Smooth muscle cell of the umbilical artery (primary cell): Measurements from ENCODE around the gene BAIAP2L2. TPM values are rescaled to one million over a fixed set of nuclear protein-coding genes. Genes with fewer than 3 reads are reported as not detected.

ENCODE experiments used
- total RNA-seq: library from RNA; depleted of rRNA; stranded (reverse); fragments of >200 nt; gene quantifications from 2 replicates; pipeline ENCODE4 v1.2.3, GENCODE V29; 2014

Gene BAIAP2L2
- under 0.01 and 0.18 TPM in 2 replicates for total RNA-seq

GRCh38 chr22:38110008-38110862 lies at the start of gene BAIAP2L2:
BAIAP2L2 (minus strand) TSS chr22:38110684; CDS start chr22:38110525, 159 bp downstream.

DNA sequence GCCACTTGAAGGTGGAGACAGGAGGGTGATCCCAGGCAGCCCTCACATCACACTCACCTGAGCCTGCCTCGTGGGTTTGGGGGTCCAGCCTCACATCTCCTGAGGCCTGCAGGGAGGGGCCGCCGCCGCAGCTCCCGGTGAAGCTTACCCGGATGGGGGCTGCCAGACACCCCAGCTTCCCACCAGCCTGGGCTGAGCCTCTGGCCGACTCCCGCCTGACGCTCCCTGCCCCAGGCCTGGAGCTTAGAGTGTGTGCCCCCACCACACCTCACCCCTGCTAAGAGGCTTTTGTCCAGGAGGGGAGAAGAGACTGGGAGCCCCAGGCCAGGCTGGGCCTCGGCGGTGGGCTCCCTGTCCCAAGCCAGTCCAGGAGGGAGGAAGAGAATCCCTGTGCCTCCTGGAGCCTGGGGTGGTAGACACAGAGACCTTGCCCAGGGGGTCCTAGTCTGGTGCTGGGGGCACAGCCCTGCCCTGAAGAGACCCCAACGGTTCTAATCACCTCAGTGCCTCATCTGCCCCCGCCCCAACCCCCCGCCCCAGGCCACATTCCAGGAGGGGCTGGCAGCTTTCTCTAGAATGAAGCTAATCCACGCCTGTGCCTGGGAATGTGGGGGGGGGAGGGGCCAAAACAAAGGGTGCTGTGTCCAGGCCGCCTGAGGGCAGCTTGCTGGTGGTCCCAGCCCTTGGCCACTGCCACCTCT lies 26.4 kb downstream of the BAIAP2L2 start, which contains the start of gene SLC16A8:
Gene SLC16A8, minus strand, starts transcription at position 254 of the 701 bp plus-strand sequence. CDS start 1,311 bp downstream, outside the sequence.

DNA sequence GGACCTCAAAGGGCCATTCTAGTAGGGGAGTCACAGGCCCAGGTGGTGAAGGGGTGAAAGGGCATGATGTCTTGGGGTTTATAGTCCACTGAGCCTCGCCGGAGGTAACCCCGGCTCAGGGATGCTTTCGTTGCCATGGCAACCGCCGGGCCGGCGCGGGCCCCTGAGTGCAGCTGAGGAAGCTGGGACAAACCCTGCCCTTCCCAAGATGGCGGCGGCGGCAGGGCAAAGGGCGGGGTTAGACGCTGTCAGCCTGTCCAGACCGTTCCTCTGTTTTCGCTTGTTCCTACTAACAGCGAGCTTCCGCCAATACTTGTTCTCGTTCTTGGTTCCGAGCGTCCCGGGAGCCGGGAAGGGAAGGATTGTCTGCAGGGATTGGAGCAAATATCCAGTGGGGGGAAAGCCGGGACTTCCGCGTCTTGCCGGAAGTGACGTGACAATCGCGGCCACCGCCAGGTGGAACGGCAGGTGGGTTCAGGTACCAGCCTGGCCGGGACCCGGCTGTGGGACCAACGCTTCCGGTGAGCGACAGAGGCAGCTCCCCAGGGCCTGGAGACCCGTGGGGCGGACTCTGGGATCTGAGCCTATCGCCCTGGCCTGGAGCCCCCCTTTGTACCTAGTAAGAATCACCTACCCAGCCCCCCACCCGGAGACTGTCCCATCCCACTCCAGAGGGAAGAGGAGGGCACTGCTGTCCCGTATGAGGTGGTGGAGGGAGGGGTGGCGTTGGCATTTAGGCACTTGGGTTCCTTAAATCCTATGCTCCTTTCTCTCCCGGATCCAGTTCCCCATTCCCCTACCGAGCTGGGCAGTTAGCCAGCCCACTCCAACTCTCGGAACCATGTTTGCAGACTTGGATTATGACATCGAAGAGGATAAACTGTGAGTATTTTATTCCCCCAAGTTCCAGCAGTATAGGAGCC lies 53.3 kb downstream of the BAIAP2L2 start, which contains the start of gene PICK1:
Gene PICK1, plus strand, starts transcription at position 436 of the 923 bp plus-strand sequence. Its CDS starts 406 bp downstream, at position 842.

Other genes starting within 250 kb of the BAIAP2L2 start
- gene MICALL1, start 204.4 kb downstream of the BAIAP2L2 start, total RNA-seq: 23.2 and 51.8 TPM in 2 replicates
- 0.59 TPM in 1 of 2 replicates, not detected in the other for gene C22orf23, start 157.1 kb downstream of the BAIAP2L2 start, total RNA-seq
- 26.1 and 39.7 TPM in 2 replicates for gene POLR2F, start 157.0 kb downstream of the BAIAP2L2 start, total RNA-seq
- gene SOX10, start 126.1 kb downstream of the BAIAP2L2 start, total RNA-seq: not detected in 2 replicates
- gene PICK1, start 53.3 kb downstream of the BAIAP2L2 start, total RNA-seq: 9.8 and 17.2 TPM in 2 replicates
- 0.30 TPM in 1 of 2 replicates, not detected in the other for gene SLC16A8, start 26.5 kb downstream of the BAIAP2L2 start, total RNA-seq
- gene PLA2G6, start 71.1 kb upstream of the BAIAP2L2 start, total RNA-seq: 11.3 and 13.4 TPM in 2 replicates
- 17.5 and 46.3 TPM in 2 replicates for gene MAFF, start 91.3 kb upstream of the BAIAP2L2 start, total RNA-seq
- 43.9 and 64.7 TPM in 2 replicates for gene TMEM184B, start 162.3 kb upstream of the BAIAP2L2 start, total RNA-seq
- 93.2 and 181 TPM in 2 replicates for gene CSNK1E, start 206.7 kb upstream of the BAIAP2L2 start, total RNA-seq